Smooth muscle cell (in vitro differentiated cells): ENCODE measurements around the gene SELENOS. TPM values are rescaled to one million over a fixed set of nuclear protein-coding genes. Genes with fewer than 3 reads are reported as not detected.

Experiments used
- DNase-seq: peaks from one replicate; lab custom pipeline; 2025; ENCODE audit not compliant: unreplicated experiment; lab: John Stamatoyannopoulos, UW
- H2AFZ ChIP-seq: fragments of 200-600 bp; sonication (generic); 2 replicates; pipeline ENCODE4 v1.6.0; 2016; ENCODE audit warnings: antibody characterized with exemption, low read depth, mild to moderate bottlenecking
- H3F3A ChIP-seq: fragments of 200-600 bp; sonication (generic); 2 replicates; pipeline ENCODE4 v1.6.0; 2017; ENCODE audit warnings: antibody characterized with exemption, low read depth
- H3K27ac ChIP-seq: fragments of 200-600 bp; sonication (generic); 2 replicates; pipeline ENCODE4 v1.5.1; 2016; ENCODE audit warnings: low read depth, mild to moderate bottlenecking
- H3K27me3 ChIP-seq: fragments of 200-600 bp; sonication (generic); 2 replicates; pipeline ENCODE4 v1.6.1; 2016; ENCODE audit warnings: low read depth, mild to moderate bottlenecking
- H3K36me3 ChIP-seq: fragments of 200-600 bp; sonication (generic); 2 replicates; pipeline ENCODE4 v1.5.1; 2016; ENCODE audit warnings: low read depth
- H3K4me1 ChIP-seq: fragments of 200-600 bp; sonication (generic); 2 replicates; pipeline ENCODE4 v1.5.1; 2016; ENCODE audit warnings: low read depth
- H3K4me2 ChIP-seq: fragments of 200-600 bp; sonication (generic); 2 replicates; pipeline ENCODE4 v1.6.0; 2016; ENCODE audit warnings: mild to moderate bottlenecking
- H3K4me3 ChIP-seq: fragments of 200-600 bp; sonication (generic); 2 replicates; pipeline ENCODE4 v1.5.1; 2016; ENCODE audit warnings: mild to moderate bottlenecking
- H3K79me2 ChIP-seq: fragments of 200-600 bp; sonication (generic); 2 replicates; pipeline ENCODE4 v1.6.0; 2016; ENCODE audit warnings: low read depth, mild to moderate bottlenecking
- H3K9ac ChIP-seq: fragments of 200-600 bp; sonication (generic); 2 replicates; pipeline ENCODE4 v1.6.0; 2016; ENCODE audit warnings: low read depth
- H3K9me3 ChIP-seq: fragments of 200-600 bp; sonication (generic); replicated peaks from 2 replicates; pipeline ENCODE4 v1.5.1; 2016; ENCODE audit warnings: low read depth
- H4K20me1 ChIP-seq: fragments of 200-600 bp; sonication (generic); 2 replicates; pipeline ENCODE4 v1.6.0; 2016; ENCODE audit warnings: low read depth
- CTCF ChIP-seq: fragments of 200-600 bp; sonication (generic); IDR thresholded peaks from 2 replicates; pipeline ENCODE4 v1.5.1; 2017; ENCODE audit warnings: borderline replicate concordance, mild to moderate bottlenecking, antibody characterized with exemption; ENCODE audit not compliant: insufficient read depth, poor library complexity, severe bottlenecking
- WGBS: methylation state at CpG from one replicate; pipeline ENCODE4 v1.1.7; 2016; ENCODE audit warnings: low lambda C conversion rate; 5-methylcytosine and 5-hydroxymethylcytosine counted together
- polyA plus RNA-seq: library from polyadenylated mRNA; unstranded; fragments of >200 nt; fragmentation: Nextera tagmentation; extraction: Ambion mirVana; gene quantifications from 2 replicates; pipeline ENCODE4 v1.2.1, GENCODE V29; 2016
- total RNA-seq: library from RNA; depleted of rRNA; stranded (reverse); fragments of >200 nt; gene quantifications from 2 replicates; pipeline ENCODE4 v1.2.3, GENCODE V29; 2014

SELENOS gene
- total and polyA plus RNA-seq, 2 experiments from 2014 or later, result 108 to 130 TPM

GRCh38 chr15:101325263-101326025, 48.2 kb upstream of the SELENOS start:
- Histone ChIP-seq H3K9me3 (no peaks in the 10 kb centered on the region), H4K20me1 (no peaks in the 10 kb centered on the region), H3K36me3 (no peaks in the 10 kb centered on the region), H3K9ac (no peak overlapping the region), H3K4me1 (no peaks in the 10 kb centered on the region), H2AFZ (no peak overlapping the region), H3K4me3 (no peak overlapping the region), H3K79me2 (no peaks in the 10 kb centered on the region), H3F3A (no peaks in the 10 kb centered on the region), H3K27me3 (no peaks in the 10 kb centered on the region), H3K4me2 (no peak overlapping the region), H3K27ac (no peak overlapping the region)
- 93% methylated on average over 19 of the region's 19 CpGs for WGBS
- DNase-seq, result no peak
- no peak for TF ChIP-seq CTCF

- no peak overlapping the region for H3K9ac ChIP-seq
- H3K4me3 ChIP-seq, result no peak overlapping the region
- WGBS, result 94% methylated on average over 13 of the region's 13 CpGs
- no peaks in the 10 kb centered on the region for H3K79me2 ChIP-seq
- H3F3A ChIP-seq, result no peaks in the 10 kb centered on the region
- no peak for TF ChIP-seq CTCF
- no peaks in the 10 kb centered on the region for H3K36me3 ChIP-seq
- no peak overlapping the region for H2AFZ ChIP-seq
- no peaks in the 10 kb centered on the region for H3K9me3 ChIP-seq
- H3K27ac ChIP-seq, result no peak overlapping the region
- H4K20me1 ChIP-seq, result no peaks in the 10 kb centered on the region
- no peak overlapping the region for H3K4me2 ChIP-seq
- no peaks in the 10 kb centered on the region for H3K4me1 ChIP-seq
- no peak for DNase-seq
- H3K27me3 ChIP-seq, result no peaks in the 10 kb centered on the region
Measured at GRCh38 chr15:101324524-101325177, 47.4 kb upstream of the SELENOS start.

GRCh38 chr15:101323793-101324523, 46.7 kb upstream of the SELENOS start:
- Histone ChIP-seq H4K20me1 (no peaks in the 10 kb centered on the region), H3K27me3 (no peaks in the 10 kb centered on the region), H3K9ac (no peak overlapping the region), H3K79me2 (no peaks in the 10 kb centered on the region), H3F3A (no peaks in the 10 kb centered on the region), H3K4me2 (no peak overlapping the region), H3K9me3 (no peaks in the 10 kb centered on the region), H3K36me3 (no peaks in the 10 kb centered on the region), H3K27ac (no peak overlapping the region), H3K4me1 (no peaks in the 10 kb centered on the region), H3K4me3 (no peak overlapping the region), H2AFZ (no peak overlapping the region)
- WGBS, result 94% methylated on average over 21 of the region's 21 CpGs
- no peak for TF ChIP-seq CTCF
- no peak for DNase-seq
